ENCODE results near the gene IQSEC2. TPM values are rescaled to one million over a fixed set of nuclear protein-coding genes. Genes with fewer than 3 reads are reported as not detected.

Gene IQSEC2
- total RNA-seq, 6 experiments from 2014 or later: 1.9 to 2.8 (median 2.2) TPM

GRCh38 chrX:53236025-53236679, 45.2 kb downstream of the IQSEC2 start:
- no peak for ATAC-seq
- no CpG with 5 or more reads among the region's 20 CpGs for WGBS (ENCODE audit: insufficient coverage, low coverage, low lambda C conversion rate, missing lambda C conversion rate)
- Histone ChIP-seq H3K4me1 (no peaks in the 10 kb centered on the region), H3K27me3 (no peaks in the 10 kb centered on the region), H3K4me3 (no peak overlapping the region), H3K36me3 (no peaks in the 10 kb centered on the region), H3K9me3 (no peaks in the 10 kb centered on the region), H3K27ac (no peak overlapping the region)
- intact Hi-C loops (cut with DNase I): no loop called here
- DNase-seq: no peak
- TF ChIP-seq POLR2A (IDR thresholded peaks at IDR 0.05) (no peak), CTCF (IDR thresholded peaks at IDR 0.05) (no peak)

- intact Hi-C loops (cut with DNase I): no loop called here
- no peak for DNase-seq
Measured at GRCh38 chrX:53235566-53235965, 45.8 kb downstream of the IQSEC2 start.

GRCh38 chrX:53234484-53234883, 46.9 kb downstream of the IQSEC2 start:
- no peak for TF ChIP-seq POLR2A (IDR thresholded peaks at IDR 0.05)
- no peak for TF ChIP-seq CTCF (IDR thresholded peaks at IDR 0.05)
- DNase-seq (no peak), ATAC-seq (no peak)
- Histone ChIP-seq H3K4me1 (no peaks in the 10 kb centered on the region), H3K4me3 (no peak overlapping the region), H3K27ac (no peak overlapping the region), H3K9me3 (no peaks in the 10 kb centered on the region), H3K27me3 (no peaks in the 10 kb centered on the region), H3K36me3 (no peaks in the 10 kb centered on the region)
- intact Hi-C loops (cut with DNase I): no loop called here
- WGBS (ENCODE audit: insufficient coverage, low coverage, low lambda C conversion rate, missing lambda C conversion rate): 94% methylated on average over 3 of the region's 9 CpGs

More at GRCh38 chrX:53235566-53235965, 45.8 kb downstream of the IQSEC2 start:
- no peaks in the 10 kb centered on the region for H3K36me3 ChIP-seq
- no peak for TF ChIP-seq CTCF (IDR thresholded peaks at IDR 0.05)
- no peak for TF ChIP-seq POLR2A (IDR thresholded peaks at IDR 0.05)
- no peak overlapping the region for H3K4me3 ChIP-seq
- H3K4me1 ChIP-seq: no peaks in the 10 kb centered on the region
- H3K9me3 ChIP-seq: no peaks in the 10 kb centered on the region
- 67% methylated on average over 4 of the region's 12 CpGs for WGBS (ENCODE audit: insufficient coverage, low coverage, low lambda C conversion rate, missing lambda C conversion rate)
- no peak overlapping the region for H3K27ac ChIP-seq
- no peaks in the 10 kb centered on the region for H3K27me3 ChIP-seq
- ATAC-seq: no peak

GRCh38 chrX:53233536-53233935, 47.8 kb downstream of the IQSEC2 start:
- Histone ChIP-seq H3K9me3 (no peaks in the 10 kb centered on the region), H3K4me3 (no peak overlapping the region), H3K4me1 (no peaks in the 10 kb centered on the region), H3K27ac (no peak overlapping the region), H3K27me3 (no peaks in the 10 kb centered on the region), H3K36me3 (no peaks in the 10 kb centered on the region)
- intact Hi-C loops (cut with DNase I): no loop called here
- TF ChIP-seq CTCF (IDR thresholded peaks at IDR 0.05): no peak
- TF ChIP-seq POLR2A (IDR thresholded peaks at IDR 0.05): no peak
- 63% methylated on average over 4 of the region's 9 CpGs for WGBS (ENCODE audit: insufficient coverage, low coverage, low lambda C conversion rate, missing lambda C conversion rate)
- DNase-seq: no peak
- ATAC-seq: no peak
